HepG2 (cell line): ENCODE measurements around the gene NMRAL1. TPM values are rescaled to one million over a fixed set of nuclear protein-coding genes. Genes with fewer than 3 reads are reported as not detected.

Experiments used
- ARHGAP35 ChIP-seq: sonication (generic); formaldehyde crosslinking; IDR thresholded peaks from 2 replicates; pipeline ENCODE4 v1.9.0; 2022; ENCODE audit warnings: mild to moderate bottlenecking, inconsistent platforms, moderate library complexity, missing genetic modification reagents, borderline replicate concordance
- CAMTA2 ChIP-seq: sonication (generic); formaldehyde crosslinking; IDR thresholded peaks from 2 replicates; pipeline ENCODE4 v1.4.0; 2020; ENCODE audit warnings: mild to moderate bottlenecking, missing genetic modification reagents, borderline replicate concordance
- CEBPG ChIP-seq: IDR thresholded peaks from 2 replicates; pipeline ENCODE4 v1.6.1; 2016
- EEA1 ChIP-seq: sonication (generic); formaldehyde crosslinking; IDR thresholded peaks from 2 replicates; pipeline ENCODE4 v1.5.1; 2020; ENCODE audit warnings: mild to moderate bottlenecking, missing genetic modification reagents, borderline replicate concordance
- EHMT2 ChIP-seq: fragments of 200-600 bp; sonication (generic); IDR thresholded peaks from 2 replicates; pipeline ENCODE4 v1.7.0; 2017; ENCODE audit warnings: antibody characterized with exemption, low read depth, low read length, borderline replicate concordance
- ELF1 ChIP-seq: sonication (generic); formaldehyde crosslinking; IDR thresholded peaks from 2 replicates; pipeline ENCODE4 v1.4.0; 2020; ENCODE audit warnings: missing genetic modification reagents
- GATA4 ChIP-seq: sonication (generic); IDR thresholded peaks from 2 replicates; pipeline ENCODE4 v1.6.1; 2016; ENCODE audit warnings: antibody characterized with exemption, low read depth, borderline replicate concordance
- MTF1 ChIP-seq: sonication (generic); formaldehyde crosslinking; IDR thresholded peaks from 2 replicates; pipeline ENCODE4 v1.5.0; 2020; ENCODE audit warnings: missing genetic modification reagents
- NR2C2 ChIP-seq: sonication (generic); formaldehyde crosslinking; IDR thresholded peaks from 2 replicates; pipeline ENCODE4 v1.4.0; 2020; ENCODE audit warnings: missing genetic modification reagents, mild to moderate bottlenecking, moderate library complexity, borderline replicate concordance
- POGZ ChIP-seq: sonication (generic); formaldehyde crosslinking; IDR thresholded peaks from 2 replicates; pipeline ENCODE4 v1.4.0; 2020; ENCODE audit warnings: mild to moderate bottlenecking, missing genetic modification reagents
- RARG ChIP-seq: sonication (generic); formaldehyde crosslinking; IDR thresholded peaks from 2 replicates; pipeline ENCODE4 v1.4.0; 2020; ENCODE audit warnings: low read depth, mild to moderate bottlenecking, missing genetic modification reagents
- SYNCRIP ChIP-seq: fragments of 200-400 bp; formaldehyde crosslinking; IDR thresholded peaks from 2 replicates; pipeline ENCODE4 v1.6.1; 2018; ENCODE audit warnings: mild to moderate bottlenecking, low read depth, low read length; ENCODE audit not compliant: insufficient read depth
- ZNF207 ChIP-seq: fragments of 450-650 bp; IDR thresholded peaks from 2 replicates; pipeline ENCODE4 v1.6.1; 2016; ENCODE audit warnings: antibody characterized with exemption, borderline replicate concordance
- ZNF225 ChIP-seq: sonication (generic); formaldehyde crosslinking; IDR thresholded peaks from 2 replicates; pipeline ENCODE4 v1.4.0; 2020; ENCODE audit warnings: mild to moderate bottlenecking, missing genetic modification reagents
- ZNF253 ChIP-seq: sonication (generic); formaldehyde crosslinking; IDR thresholded peaks from 2 replicates; pipeline ENCODE4 v1.8.0; 2022; ENCODE audit warnings: mild to moderate bottlenecking, missing genetic modification reagents, borderline replicate concordance
- ZNF44 ChIP-seq: sonication (generic); formaldehyde crosslinking; IDR thresholded peaks from 2 replicates; pipeline ENCODE4 v1.5.1; 2020; ENCODE audit warnings: mild to moderate bottlenecking, missing genetic modification reagents
- ZNF772 ChIP-seq: sonication (generic); formaldehyde crosslinking; IDR thresholded peaks from 2 replicates; pipeline ENCODE4 v1.5.0; 2020; ENCODE audit warnings: mild to moderate bottlenecking, missing genetic modification reagents
- polyA plus RNA-seq, 8 experiments: library from polyadenylated mRNA; depleted of rRNA in 3 of 8; stranded (reverse) in 7 of 8; unstranded in 1 of 8; fragments of >200 nt; fragmentation: Illumina TruSeq in 4 of 8; extraction: Trizol in 4 of 8; gene quantifications; 2 replicates each; pipeline versions ENCODE4 v1.2.1 to v1.2.3, GENCODE V29; 2011 to 2016; ENCODE audit warnings: low read depth in 4 of 8, missing spikeins in 1 of 8, mixed read lengths in 1 of 8; ENCODE audit not compliant: insufficient read depth in 1 of 8
- total RNA-seq, 5 experiments: library from RNA; depleted of rRNA; stranded (reverse); fragments of >200 nt; fragmentation: Illumina TruSeq; extraction: Trizol; gene quantifications; 2 replicates each; pipeline ENCODE4 v1.2.3, GENCODE V29; 2016; ENCODE audit warnings: low read depth in 1 of 5
- TF ChIP-seq, protein P1 (sequence below): sonication (generic); formaldehyde crosslinking; IDR thresholded peaks from 2 replicates; pipeline ENCODE4 v1.8.0; 2023; ENCODE audit warnings: mild to moderate bottlenecking, missing genetic modification reagents
- TF ChIP-seq, protein P2 (sequence below): sonication (generic); formaldehyde crosslinking; IDR thresholded peaks from 2 replicates; pipeline ENCODE4 v1.4.0; 2020; ENCODE audit warnings: missing genetic modification reagents, borderline replicate concordance
- TF ChIP-seq, protein P3 (sequence below): sonication (generic); formaldehyde crosslinking; IDR thresholded peaks from 2 replicates; pipeline ENCODE4 v1.4.0; 2020; ENCODE audit warnings: missing genetic modification reagents, borderline replicate concordance

The NMRAL1 gene
- total and polyA plus RNA-seq, 2 of the 13 experiments (the other 11 are each of a cell fraction or from before 2014, with no cell fraction given) = 30.8 to 33.1 TPM

GRCh38 chr16:4475880-4476788, 1.7 kb upstream of the NMRAL1 start, which contains the start of gene HMOX2 (continued):
- TF ChIP-seq ZNF253 (no peak; the same call in 1 of the 2 replicates), ZNF44 (CRISPR knock-in tag) (0 out of 2 replicates have a peak, but pooled peaks have one; percentile 52), GATA4 (0 out of 2 replicates have a peak, but pooled peaks have one; percentile 48), RARG (CRISPR knock-in tag) (no peak), SYNCRIP (no peak), POGZ (CRISPR knock-in tag) (peak; percentile 68), ZNF772 (peak; percentile 58; the same call in 1 of the 2 replicates), EHMT2 (no peak), ARHGAP35 (CRISPR knock-in tag) (peak; percentile 47; the same call in 1 of the 2 replicates), ZNF207 (no peak), ZNF225 (CRISPR knock-in tag) (no peak; the same call in 1 of the 2 replicates), CAMTA2 (CRISPR knock-in tag) (0 out of 2 replicates have a peak, but pooled peaks have one; percentile 2), EEA1 (CRISPR knock-in tag) (peak; percentile 98; the same call in 1 of the 2 replicates), MTF1 (CRISPR knock-in tag) (no peak), ELF1 (CRISPR knock-in tag) (no peak), CEBPG (CRISPR knock-in tag) (peak; percentile 37), NR2C2 (CRISPR knock-in tag) (peak; percentile 30; the same call in 1 of the 2 replicates)
- TF ChIP-seq, protein P1, sequence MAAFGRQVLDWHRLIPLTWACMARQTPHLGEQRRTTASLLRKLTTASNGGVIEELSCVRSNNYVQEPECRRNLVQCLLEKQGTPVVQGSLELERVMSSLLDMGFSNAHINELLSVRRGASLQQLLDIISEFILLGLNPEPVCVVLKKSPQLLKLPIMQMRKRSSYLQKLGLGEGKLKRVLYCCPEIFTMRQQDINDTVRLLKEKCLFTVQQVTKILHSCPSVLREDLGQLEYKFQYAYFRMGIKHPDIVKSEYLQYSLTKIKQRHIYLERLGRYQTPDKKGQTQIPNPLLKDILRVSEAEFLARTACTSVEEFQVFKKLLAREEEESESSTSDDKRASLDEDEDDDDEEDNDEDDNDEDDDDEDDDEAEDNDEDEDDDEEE (CRISPR knock-in tag) = 0 out of 2 replicates have a peak, but pooled peaks have one; percentile 25
- TF ChIP-seq, protein P2, sequence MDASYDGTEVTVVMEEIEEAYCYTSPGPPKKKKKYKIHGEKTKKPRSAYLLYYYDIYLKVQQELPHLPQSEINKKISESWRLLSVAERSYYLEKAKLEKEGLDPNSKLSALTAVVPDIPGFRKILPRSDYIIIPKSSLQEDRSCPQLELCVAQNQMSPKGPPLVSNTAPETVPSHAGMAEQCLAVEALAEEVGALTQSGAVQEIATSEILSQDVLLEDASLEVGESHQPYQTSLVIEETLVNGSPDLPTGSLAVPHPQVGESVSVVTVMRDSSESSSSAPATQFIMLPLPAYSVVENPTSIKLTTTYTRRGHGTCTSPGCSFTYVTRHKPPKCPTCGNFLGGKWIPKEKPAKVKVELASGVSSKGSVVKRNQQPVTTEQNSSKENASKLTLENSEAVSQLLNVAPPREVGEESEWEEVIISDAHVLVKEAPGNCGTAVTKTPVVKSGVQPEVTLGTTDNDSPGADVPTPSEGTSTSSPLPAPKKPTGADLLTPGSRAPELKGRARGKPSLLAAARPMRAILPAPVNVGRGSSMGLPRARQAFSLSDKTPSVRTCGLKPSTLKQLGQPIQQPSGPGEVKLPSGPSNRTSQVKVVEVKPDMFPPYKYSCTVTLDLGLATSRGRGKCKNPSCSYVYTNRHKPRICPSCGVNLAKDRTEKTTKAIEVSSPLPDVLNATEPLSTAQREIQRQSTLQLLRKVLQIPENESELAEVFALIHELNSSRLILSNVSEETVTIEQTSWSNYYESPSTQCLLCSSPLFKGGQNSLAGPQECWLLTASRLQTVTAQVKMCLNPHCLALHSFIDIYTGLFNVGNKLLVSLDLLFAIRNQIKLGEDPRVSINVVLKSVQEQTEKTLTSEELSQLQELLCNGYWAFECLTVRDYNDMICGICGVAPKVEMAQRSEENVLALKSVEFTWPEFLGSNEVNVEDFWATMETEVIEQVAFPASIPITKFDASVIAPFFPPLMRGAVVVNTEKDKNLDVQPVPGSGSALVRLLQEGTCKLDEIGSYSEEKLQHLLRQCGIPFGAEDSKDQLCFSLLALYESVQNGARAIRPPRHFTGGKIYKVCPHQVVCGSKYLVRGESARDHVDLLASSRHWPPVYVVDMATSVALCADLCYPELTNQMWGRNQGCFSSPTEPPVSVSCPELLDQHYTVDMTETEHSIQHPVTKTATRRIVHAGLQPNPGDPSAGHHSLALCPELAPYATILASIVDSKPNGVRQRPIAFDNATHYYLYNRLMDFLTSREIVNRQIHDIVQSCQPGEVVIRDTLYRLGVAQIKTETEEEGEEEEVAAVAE = no peak
- TF ChIP-seq, protein P3, sequence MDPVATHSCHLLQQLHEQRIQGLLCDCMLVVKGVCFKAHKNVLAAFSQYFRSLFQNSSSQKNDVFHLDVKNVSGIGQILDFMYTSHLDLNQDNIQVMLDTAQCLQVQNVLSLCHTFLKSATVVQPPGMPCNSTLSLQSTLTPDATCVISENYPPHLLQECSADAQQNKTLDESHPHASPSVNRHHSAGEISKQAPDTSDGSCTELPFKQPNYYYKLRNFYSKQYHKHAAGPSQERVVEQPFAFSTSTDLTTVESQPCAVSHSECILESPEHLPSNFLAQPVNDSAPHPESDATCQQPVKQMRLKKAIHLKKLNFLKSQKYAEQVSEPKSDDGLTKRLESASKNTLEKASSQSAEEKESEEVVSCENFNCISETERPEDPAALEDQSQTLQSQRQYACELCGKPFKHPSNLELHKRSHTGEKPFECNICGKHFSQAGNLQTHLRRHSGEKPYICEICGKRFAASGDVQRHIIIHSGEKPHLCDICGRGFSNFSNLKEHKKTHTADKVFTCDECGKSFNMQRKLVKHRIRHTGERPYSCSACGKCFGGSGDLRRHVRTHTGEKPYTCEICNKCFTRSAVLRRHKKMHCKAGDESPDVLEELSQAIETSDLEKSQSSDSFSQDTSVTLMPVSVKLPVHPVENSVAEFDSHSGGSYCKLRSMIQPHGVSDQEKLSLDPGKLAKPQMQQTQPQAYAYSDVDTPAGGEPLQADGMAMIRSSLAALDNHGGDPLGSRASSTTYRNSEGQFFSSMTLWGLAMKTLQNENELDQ (CRISPR knock-in tag) = no peak
